AG09319 (cell line): ENCODE data around the gene ST3GAL5.

Experiments
- DNase-seq: peaks from one replicate; pipeline ENCODE4 v3.0.0-alpha.2; 2010; ENCODE audit warnings: low read depth; ENCODE audit errors: extremely low read depth
- TF ChIP-seq, protein P1 (sequence below): IDR thresholded peaks from 2 replicates; pipeline ENCODE4 v1.5.1; 2011; ENCODE audit warnings: low read depth, mild to moderate bottlenecking, inconsistent platforms, low read length, moderate library complexity

Gene ST3GAL5

GRCh38 chr2:85914922-85915321 lies 26.1 kb upstream of the ST3GAL5 start:
- no peak for DNase-seq
- TF ChIP-seq, protein P1, sequence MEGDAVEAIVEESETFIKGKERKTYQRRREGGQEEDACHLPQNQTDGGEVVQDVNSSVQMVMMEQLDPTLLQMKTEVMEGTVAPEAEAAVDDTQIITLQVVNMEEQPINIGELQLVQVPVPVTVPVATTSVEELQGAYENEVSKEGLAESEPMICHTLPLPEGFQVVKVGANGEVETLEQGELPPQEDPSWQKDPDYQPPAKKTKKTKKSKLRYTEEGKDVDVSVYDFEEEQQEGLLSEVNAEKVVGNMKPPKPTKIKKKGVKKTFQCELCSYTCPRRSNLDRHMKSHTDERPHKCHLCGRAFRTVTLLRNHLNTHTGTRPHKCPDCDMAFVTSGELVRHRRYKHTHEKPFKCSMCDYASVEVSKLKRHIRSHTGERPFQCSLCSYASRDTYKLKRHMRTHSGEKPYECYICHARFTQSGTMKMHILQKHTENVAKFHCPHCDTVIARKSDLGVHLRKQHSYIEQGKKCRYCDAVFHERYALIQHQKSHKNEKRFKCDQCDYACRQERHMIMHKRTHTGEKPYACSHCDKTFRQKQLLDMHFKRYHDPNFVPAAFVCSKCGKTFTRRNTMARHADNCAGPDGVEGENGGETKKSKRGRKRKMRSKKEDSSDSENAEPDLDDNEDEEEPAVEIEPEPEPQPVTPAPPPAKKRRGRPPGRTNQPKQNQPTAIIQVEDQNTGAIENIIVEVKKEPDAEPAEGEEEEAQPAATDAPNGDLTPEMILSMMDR = no peak

GRCh38 chr2:85913884-85914881 lies 25.4 kb upstream of the ST3GAL5 start:
- no peak for DNase-seq
- TF ChIP-seq, protein P1 = no peak

DNA sequence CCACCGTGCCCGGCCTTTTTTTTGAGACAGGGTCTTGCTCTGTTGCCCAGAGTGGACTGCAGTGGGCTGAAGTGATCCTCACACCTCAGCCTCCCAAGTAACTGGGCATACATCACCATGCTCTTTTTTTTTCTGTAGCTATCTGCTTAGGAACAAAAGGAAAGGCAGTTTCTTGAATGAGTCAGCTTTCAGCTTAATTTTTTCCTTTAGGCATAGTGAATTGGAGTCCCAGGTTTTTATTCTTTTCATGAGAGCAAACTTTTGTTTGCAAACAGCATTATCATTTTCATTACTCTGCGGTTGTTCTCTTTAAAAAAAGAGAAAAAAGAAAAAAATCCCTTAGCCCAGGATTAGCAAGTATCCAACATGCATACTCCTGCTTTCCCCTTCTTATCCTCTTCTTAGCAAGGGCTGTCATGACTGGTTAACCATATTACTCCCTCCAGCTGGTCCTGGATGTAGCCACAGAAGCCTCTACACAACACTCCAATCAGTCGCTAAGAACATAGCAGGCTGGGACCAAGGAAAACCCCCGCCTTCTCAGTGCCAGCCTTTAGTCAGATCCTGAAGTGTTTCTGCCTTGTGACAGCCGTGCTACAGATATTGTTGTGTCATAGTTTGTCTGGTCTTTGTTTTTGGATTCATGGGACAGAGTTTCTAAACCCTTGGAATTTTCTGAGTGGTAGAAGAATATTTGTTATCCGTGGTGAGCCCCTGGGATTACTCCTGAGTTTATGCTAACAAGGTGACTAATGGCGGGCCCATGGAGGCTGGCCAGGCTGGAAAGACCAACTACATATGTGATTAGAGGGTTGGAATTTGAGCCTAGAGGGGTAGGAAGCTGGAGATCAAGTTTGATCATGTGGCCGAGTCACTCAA lies 23.3 kb upstream of the ST3GAL5 start:
- TF ChIP-seq, protein P1 = no peak
- peak; percentile 42 for DNase-seq

DNA sequence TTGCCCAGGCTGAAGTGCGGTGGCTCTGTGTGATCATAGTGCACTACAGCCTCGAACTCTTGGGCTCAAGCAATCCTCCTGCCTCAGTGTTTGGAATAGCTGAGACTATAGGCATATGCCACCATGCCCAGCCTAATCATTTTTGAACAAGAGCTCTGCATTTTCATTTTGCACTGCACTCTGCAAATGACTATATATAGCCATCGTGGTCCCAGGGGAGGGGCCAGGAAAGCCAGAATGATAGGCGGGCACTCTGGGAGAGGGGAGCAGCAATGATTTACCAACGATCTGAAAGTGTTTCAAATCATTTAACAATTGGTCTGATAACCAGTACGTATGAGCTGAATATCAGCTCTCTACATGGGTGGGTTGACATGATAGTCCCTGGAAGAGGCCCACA lies 22.3 kb upstream of the ST3GAL5 start:
- TF ChIP-seq, protein P1 = no peak
- no peak for DNase-seq

DNA sequence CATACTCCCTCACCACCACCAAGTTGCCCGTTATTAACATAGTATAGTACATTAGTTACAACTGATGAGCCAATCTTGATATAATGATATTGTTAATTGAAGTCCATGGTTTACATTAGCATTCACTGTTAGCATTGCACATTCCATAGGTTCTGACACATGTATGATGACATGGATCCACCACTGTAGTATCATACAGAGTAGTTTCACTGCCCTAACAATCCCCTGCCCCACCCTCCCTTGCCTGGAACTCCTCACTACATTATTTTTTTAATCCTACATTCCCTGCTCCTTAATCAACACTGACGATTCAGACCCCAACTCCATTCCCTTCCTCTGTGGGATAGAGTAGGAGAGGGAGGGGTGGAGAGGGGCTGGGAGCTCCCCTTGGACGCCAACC lies 20.2 kb upstream of the ST3GAL5 start:
- TF ChIP-seq, protein P1 = no peak
- DNase-seq = no peak

GRCh38 chr2:85908506-85908905 lies 19.7 kb upstream of the ST3GAL5 start:
- DNase-seq = no peak
- TF ChIP-seq, protein P1 = no peak

GRCh38 chr2:85907671-85908157 lies 18.9 kb upstream of the ST3GAL5 start:
- TF ChIP-seq, protein P1 = no peak
- DNase-seq = no peak
